ENCODE results near the gene SIGLEC11.
"Not testable (repeated sequence)": the region's sequence is repeated elsewhere in the genome, so short reads cannot be mapped to it uniquely, and the experiment has no call there.

Gene SIGLEC11

GRCh38 chr19:49927526-49928264 is 33.3 kb downstream of the SIGLEC11 start:
- DNase-seq (ENCODE audit: low read depth in 2 of 3, low spot score in 1 of 3), result no peak

- DNase-seq (ENCODE audit: low read depth in 2 of 3, low spot score in 1 of 3), result no peak
Observed at GRCh38 chr19:49926515-49926914, 34.5 kb downstream of the SIGLEC11 start.

GRCh38 chr19:49925486-49925885 is 35.5 kb downstream of the SIGLEC11 start:
- no peak for DNase-seq (ENCODE audit: low read depth in 2 of 3, low spot score in 1 of 3)

GRCh38 chr19:49924881-49925210 is 36.1 kb downstream of the SIGLEC11 start:
- DNase-seq (ENCODE audit: low read depth in 2 of 3, low spot score in 1 of 3), result not testable (repeated sequence)

GRCh38 chr19:49924004-49924880 is 36.7 kb downstream of the SIGLEC11 start:
- DNase-seq (ENCODE audit: low read depth in 2 of 3, low spot score in 1 of 3), result no peak

GRCh38 chr19:49923055-49924003 is 37.6 kb downstream of the SIGLEC11 start:
- DNase-seq (ENCODE audit: low read depth in 2 of 3, low spot score in 1 of 3), result no peak

- DNase-seq (ENCODE audit: low read depth in 2 of 3, low spot score in 1 of 3), result no peak
Observed at GRCh38 chr19:49921871-49922795, 38.8 kb downstream of the SIGLEC11 start.

- DNase-seq (ENCODE audit: low read depth in 2 of 3, low spot score in 1 of 3), result no peak
Observed at GRCh38 chr19:49920624-49921363, 40.2 kb downstream of the SIGLEC11 start.

- DNase-seq (ENCODE audit: low read depth in 2 of 3, low spot score in 1 of 3), result no peak
Observed at GRCh38 chr19:49918089-49918488, 42.9 kb downstream of the SIGLEC11 start.

GRCh38 chr19:49916839-49917733 is 43.9 kb downstream of the SIGLEC11 start:
- no peak for DNase-seq (ENCODE audit: low read depth in 2 of 3, low spot score in 1 of 3)

GRCh38 chr19:49915271-49915670 is 45.7 kb downstream of the SIGLEC11 start:
- no peak for DNase-seq (ENCODE audit: low read depth in 2 of 3, low spot score in 1 of 3)

GRCh38 chr19:49913720-49914119 is 47.3 kb downstream of the SIGLEC11 start:
- DNase-seq (ENCODE audit: low read depth in 2 of 3, low spot score in 1 of 3), result no peak

GRCh38 chr19:49912965-49913685 is 47.8 kb downstream of the SIGLEC11 start:
- DNase-seq (ENCODE audit: low read depth in 2 of 3, low spot score in 1 of 3), result no peak

GRCh38 chr19:49911381-49912145 is 49.4 kb downstream of the SIGLEC11 start:
- peak in 1 of 3 donors; percentile 36 for DNase-seq (ENCODE audit: low read depth in 2 of 3, low spot score in 1 of 3)

- DNase-seq (ENCODE audit: low read depth in 2 of 3, low spot score in 1 of 3), result no peak
Observed at GRCh38 chr19:49910179-49910578, 50.8 kb downstream of the SIGLEC11 start.

GRCh38 chr19:49908480-49909420 is 52.2 kb downstream of the SIGLEC11 start:
- DNase-seq (ENCODE audit: low read depth in 2 of 3, low spot score in 1 of 3), result no peak

Measured in stimulated activated CD4-positive, alpha-beta T cell treated with anti-CD3 and anti-CD28 coated beads, Interleukin-12 subunit alpha, Interleukin-12 subunit beta, amount 100 ng/mL, for 48 hours (primary cell).